Stimulated activated CD4-positive, alpha-beta T cell treated with anti-CD3 and anti-CD28 coated beads, Interleukin-2, amount 100 ng/mL, for 48 hours (primary cell): ENCODE results near the gene ANGPT4.
A peak's percentile ranks its signal among the peaks of the same experiment; 100 is the strongest.
"Not testable (repeated sequence)": the region's sequence is repeated elsewhere in the genome, so short reads cannot be mapped to it uniquely, and the experiment has no call there.

Experiments used
- DNase-seq, 2 donors: peaks; one replicate each; pipeline ENCODE4 v3.0.0-alpha.2; 2020

ANGPT4 gene

GRCh38 chr20:872855-873520, 43.1 kb downstream of the ANGPT4 start:
- no peak for DNase-seq

DNA sequence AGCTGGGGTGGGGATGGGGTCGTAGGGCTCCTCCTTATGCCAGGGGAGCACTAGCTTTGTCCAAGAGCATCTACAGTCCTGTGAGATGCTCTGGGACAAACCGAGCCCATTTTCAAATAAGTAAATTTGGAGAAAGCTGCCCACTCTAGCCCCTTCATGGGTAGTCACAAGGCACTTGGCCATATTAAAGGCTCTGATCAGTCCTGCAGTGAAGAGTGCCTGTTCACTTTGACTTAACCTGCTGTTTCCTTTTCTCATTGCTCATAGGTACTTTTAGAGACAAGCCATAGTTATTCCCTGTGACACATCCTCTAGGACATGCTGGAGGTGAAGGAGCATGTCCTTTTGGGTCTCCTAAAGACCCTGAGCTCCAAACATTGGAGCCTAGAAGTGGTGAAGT, 44.2 kb downstream of the ANGPT4 start:
- no peak for DNase-seq

- DNase-seq, result no peak
Observed at GRCh38 chr20:871436-871835, 44.7 kb downstream of the ANGPT4 start.

- DNase-seq, result no peak
Observed at GRCh38 chr20:870758-871157, 45.4 kb downstream of the ANGPT4 start.

GRCh38 chr20:869606-870005, 46.5 kb downstream of the ANGPT4 start:
- no peak for DNase-seq

DNA sequence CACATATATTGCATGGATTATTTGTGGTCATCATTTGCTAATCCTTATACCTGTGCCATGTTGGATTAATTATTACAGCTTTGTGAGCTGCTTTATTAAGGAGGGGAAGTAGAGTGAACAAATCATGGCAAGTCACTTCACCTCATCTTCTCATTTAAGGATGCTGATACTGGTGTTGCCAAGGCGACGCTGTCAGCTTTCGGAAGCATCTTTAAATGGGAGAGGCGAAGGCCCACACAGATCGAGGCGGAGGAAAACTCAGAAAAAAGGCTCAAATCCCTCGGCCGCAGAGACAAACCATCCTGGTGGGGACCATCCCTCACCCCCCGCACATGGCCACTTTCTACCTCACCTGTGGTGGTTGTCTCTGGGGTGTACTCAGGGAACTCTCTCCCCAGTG, 47.9 kb downstream of the ANGPT4 start:
- no peak for DNase-seq

DNA sequence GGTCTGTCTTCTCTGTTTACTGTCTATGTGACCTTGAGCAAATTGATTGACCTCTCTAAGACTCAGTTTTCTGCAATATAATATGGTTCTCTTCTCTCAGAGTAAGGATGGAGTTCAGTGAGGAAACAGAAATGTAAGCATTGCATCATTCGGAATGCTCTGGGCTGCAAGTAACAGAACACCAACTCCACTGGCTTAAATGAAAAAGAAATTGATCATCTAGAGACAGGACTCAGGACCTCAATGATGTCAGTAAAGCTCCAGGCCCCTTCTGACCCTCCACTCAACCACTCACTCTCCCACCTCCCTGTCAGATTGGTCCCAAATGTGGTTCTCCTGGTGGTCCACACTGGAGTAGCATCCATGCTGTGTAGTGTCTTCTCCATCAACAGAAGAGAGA, 50.7 kb downstream of the ANGPT4 start:
- DNase-seq, result no peak

DNA sequence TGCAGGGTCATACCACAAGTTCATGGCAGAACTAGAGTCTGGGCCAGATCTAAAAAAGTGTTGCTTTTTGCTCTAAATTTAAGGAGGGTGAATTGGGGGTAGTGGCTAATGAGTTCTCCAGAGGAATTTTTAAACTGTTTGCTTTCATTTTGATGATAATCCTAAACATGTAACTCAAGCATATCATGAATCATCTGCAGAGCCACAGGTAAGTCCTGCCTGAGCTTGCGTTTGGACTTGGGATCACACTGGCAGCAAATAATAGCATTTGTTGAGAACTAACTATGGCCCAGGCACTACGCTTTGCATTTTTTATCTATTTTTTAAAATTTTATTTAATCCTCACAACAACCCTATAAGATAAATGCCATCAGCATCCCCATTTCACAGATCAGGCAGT, 55.2 kb downstream of the ANGPT4 start:
- no peak for DNase-seq

DNA sequence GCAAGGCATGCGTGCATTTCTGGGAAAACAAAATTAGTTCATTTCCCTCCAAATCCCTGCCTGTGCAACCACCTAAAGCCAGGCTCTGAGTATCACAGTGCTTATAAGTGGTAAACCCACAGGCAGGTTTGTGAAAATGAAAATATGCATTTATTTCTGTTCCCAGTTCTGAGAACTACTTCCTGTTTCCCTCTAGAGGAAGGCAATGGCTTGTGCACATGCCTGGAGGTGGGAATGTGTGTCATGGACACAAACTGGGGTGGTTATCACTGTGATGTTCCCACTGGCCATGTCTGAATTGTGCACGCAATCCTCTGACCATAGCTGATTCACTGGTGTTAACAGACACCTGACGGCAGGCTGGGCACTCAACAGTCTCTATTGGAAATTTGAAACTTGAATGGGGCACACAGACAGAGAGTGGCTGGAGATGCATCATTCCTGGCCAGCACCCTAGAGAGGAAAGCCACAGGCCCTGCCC, 56.3 kb downstream of the ANGPT4 start:
- no peak for DNase-seq

DNA sequence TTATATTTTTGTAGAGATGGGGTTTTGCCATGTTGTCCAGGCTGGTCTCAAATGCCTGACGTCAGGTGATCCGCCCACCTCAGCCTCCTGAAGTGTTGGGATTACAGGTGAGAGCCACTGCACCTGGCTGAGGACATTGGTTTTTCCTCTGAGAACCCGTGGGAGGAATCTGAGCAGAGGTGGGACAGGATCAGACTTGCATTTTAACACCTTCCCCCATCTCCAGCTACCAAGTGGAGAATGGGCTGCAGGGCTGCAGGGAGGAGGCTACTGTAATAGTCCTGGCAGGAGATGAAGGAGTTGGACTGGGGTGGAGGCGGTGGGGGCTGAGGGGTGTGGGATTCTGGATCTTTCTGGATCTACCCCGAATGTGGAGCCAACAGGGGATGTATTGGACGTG, 58.1 kb downstream of the ANGPT4 start:
- DNase-seq, result no peak

GRCh38 chr20:856361-856775, 59.8 kb downstream of the ANGPT4 start:
- DNase-seq, result peak in 1 of 2 donors; percentile 37

DNA sequence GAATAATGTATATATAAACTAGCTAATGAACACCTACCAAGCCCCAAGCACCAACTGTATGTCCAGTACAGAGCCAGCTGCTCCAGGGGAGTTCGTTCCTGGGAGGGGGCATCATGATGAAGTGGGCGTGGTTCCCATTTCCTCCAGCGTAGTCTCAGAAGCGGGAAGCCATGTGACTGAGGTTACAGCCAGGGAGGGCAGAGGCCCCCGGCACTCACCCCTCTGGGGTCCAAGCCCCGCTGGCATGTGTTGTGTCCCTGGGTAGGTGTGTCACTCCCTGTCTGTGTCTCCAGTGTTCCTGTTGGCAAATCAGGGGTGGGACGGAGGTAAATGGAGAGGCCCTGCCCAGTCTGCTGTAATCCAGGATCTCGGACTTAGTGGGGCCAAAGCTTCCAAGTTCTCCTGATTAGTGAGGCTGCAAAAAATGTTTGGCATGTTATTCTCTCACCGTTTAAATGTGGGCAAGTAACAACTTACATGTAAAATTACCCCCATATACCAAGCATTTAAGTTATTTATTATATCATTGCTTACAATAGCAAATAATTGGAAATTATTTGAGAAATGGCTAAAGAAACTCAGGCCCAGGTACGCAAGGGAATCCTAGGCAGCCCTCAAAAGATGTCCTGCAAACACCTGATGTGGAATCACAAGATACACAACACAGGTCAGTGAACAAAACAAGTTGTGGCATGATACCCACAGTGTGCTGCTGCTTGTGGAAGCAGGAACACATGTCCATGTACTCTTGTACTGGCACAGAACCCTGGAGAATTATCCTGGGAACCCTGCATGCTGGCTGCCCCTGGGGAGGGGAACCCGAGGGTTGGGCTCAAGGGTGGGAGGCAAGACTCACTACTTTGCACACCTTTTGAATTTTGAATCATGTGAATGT, 60.4 kb downstream of the ANGPT4 start:
- no peak for DNase-seq

- DNase-seq, result no peak
Observed at GRCh38 chr20:854601-855000, 61.5 kb downstream of the ANGPT4 start.

DNA sequence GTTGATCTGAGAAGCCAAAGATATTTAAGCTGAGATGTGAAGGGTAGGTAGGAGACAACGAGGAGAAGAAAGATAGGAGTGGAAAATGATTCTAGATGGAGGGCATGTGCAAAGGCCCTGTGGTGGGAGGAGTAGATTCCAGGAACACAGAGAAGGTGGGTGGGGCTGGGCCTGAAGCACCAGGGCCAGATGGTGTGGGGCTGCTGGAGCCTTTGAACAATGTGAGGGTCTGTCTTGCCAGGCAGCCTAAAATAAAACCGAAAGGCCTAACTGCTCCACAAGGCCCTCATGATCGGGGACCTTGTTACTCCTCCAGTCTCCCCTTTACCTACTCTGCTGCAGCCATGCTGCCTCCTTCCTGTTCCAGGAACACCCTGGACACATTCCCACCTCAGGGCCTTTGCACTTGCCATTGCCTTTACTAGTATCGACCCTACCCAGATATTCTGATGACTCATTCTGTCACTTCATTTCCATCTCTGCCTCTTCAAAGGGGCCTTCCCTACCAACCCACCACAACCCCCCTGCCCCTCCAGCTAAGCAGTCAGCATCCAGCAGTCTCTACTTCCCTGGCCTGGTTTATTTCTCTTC, 62.6 kb downstream of the ANGPT4 start:
- no peak for DNase-seq

- not testable (repeated sequence) for DNase-seq
Observed at GRCh38 chr20:848731-849130, 67.4 kb downstream of the ANGPT4 start.

- DNase-seq, result no peak
Observed at GRCh38 chr20:848193-848592, 67.9 kb downstream of the ANGPT4 start.

GRCh38 chr20:846894-847278, 69.2 kb downstream of the ANGPT4 start:
- peak in 1 of 2 donors; percentile 31 for DNase-seq

DNA sequence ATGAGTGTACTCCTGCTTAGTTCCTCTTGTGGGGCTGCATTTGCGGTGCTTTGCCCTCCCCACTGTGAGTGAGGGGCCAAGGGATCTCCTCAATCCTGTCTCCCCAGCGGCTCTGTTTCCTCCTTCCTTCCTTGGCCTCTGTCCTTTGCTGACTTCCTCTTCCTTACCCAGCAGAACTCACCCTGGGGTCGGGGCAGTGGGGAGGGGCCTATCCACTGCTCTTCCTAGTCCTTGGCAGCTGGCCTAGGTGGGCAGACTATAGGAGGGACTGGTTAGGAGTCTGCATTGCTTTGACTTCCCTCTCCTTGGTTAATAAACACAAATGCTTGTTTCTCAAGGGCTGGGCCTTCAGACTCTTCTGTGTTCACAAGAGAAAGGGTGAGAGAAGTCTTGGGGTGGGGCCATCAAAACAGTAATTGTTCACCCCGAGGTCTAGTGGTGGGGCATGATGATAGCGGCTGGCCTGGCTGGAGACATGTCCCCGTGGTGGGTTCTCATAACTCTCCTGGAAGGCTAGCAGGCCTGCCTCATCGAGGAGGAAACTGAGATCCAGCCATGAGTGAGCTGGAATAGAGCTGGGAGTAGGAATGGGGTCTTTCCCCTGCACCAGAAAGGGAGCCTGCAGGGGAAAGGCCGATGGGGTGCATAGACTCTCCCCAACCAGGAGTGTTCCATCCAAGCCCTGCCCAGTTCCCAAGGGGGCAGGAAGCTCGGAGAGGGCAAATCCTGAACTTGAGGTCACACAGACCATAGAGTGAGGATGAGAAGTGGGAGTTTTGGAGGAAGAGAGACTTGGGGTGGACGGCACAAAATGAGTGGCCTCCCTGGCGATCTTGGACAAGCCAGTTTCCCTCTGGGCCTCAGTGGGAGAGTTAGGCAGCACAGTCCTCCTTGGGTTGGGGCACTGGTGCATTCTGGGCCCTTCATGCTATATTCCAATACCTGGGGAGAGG, 69.9 kb downstream of the ANGPT4 start:
- DNase-seq, result no peak

- no peak for DNase-seq
Observed at GRCh38 chr20:845226-845868, 70.8 kb downstream of the ANGPT4 start.

GRCh38 chr20:844473-845225, 71.5 kb downstream of the ANGPT4 start:
- DNase-seq, result peak; percentile 74 to 77

- DNase-seq, result no peak
Observed at GRCh38 chr20:843912-844311, 72.2 kb downstream of the ANGPT4 start.
